HCT116 (cell line): ENCODE results near the gene PSENEN. TPM values are rescaled to one million over a fixed set of nuclear protein-coding genes. Genes with fewer than 3 reads are reported as not detected.

ENCODE experiments used
- ATAC-seq: fragments of 200-7000 bp; cut with Tn5 transposase; 2 replicates; pipeline ENCODE4 v1.9.1; 2020; ENCODE audit warnings: mild to moderate bottlenecking, moderate library complexity
- BruUV-seq: library from RNA; stranded (reverse); fragments of 400-500 nt; replicated peaks from 2 replicates; lab custom pipeline; 2021; lab: Mats Ljungman, UMichigan
- CTCF ChIA-PET: fragments of 300-600 bp; sonication (Branson Sonifier 250); formaldehyde crosslinking; loops from one replicate; lab custom pipeline; 2021; ENCODE audit warnings: antibody characterized with exemption; lab: Charles Lee
- POLR2A ChIA-PET: fragments of 300-600, 350-600 bp; sonication (Branson Sonifier 250); formaldehyde crosslinking; loops from one replicate; lab custom pipeline; 2021; ENCODE audit warnings: antibody characterized with exemption; lab: Charles Lee
- RAD21 ChIA-PET, 2 experiments: fragments of 300-600 bp; sonication (Branson Sonifier 250); formaldehyde crosslinking; loops; one replicate each; lab custom pipeline; 2023; ENCODE audit warnings: low total read pairs in 2 of 2; ENCODE audit not compliant: uncharacterized antibody in 2 of 2, unreplicated experiment in 2 of 2, low non-redundant PET in 1 of 2; lab: Charles Lee
- DNase-seq: peaks from one replicate; pipeline ENCODE4 v3.0.0-alpha.2; 2010; ENCODE audit warnings: low read depth, low spot score
- H2AFZ ChIP-seq: fragments of 200-600 bp; shearing (Covaris generic), sonication (generic); 2 replicates; pipeline ENCODE4 v1.6.1; 2017; ENCODE audit warnings: low read depth, mixed run types, mixed read lengths, antibody characterized with exemption, low read length; ENCODE audit not compliant: poor library complexity, severe bottlenecking
- H3K27ac ChIP-seq: 2 replicates; pipeline ENCODE4 v1.5.1; 2012; ENCODE audit warnings: low read depth, low read length
- H3K27me3 ChIP-seq: fragments of 200-600 bp; sonication (generic); 2 replicates; pipeline ENCODE4 v1.6.1; 2016; ENCODE audit warnings: mixed run types, low read length, mixed read lengths; ENCODE audit not compliant: insufficient read depth
- H3K36me3 ChIP-seq, 2 experiments: fragments of 200-500 bp in 1 of 2; fragments of 200-600 bp in 1 of 2; sonication (Bioruptor generic) in 1 of 2; sonication (generic) in 1 of 2; 2 replicates each; pipeline versions ENCODE4 v1.5.1 to v1.6.1; 2014 to 2016; ENCODE audit warnings: low read length in 2 of 2, inconsistent platforms in 1 of 2, mixed read lengths in 1 of 2, mixed run types in 1 of 2; ENCODE audit not compliant: insufficient read depth in 2 of 2, control insufficient read depth in 1 of 2
- H3K4me1 ChIP-seq, 2 experiments: fragments of 200-600 bp in 1 of 2; sonication (generic) in 1 of 2; 2 replicates each; pipeline versions ENCODE4 v1.5.1 to v1.6.1; 2012 to 2017; ENCODE audit warnings: low read length in 2 of 2, inconsistent platforms in 1 of 2, mild to moderate bottlenecking in 1 of 2, mixed read lengths in 1 of 2, mixed run types in 1 of 2, moderate library complexity in 1 of 2; ENCODE audit not compliant: insufficient read depth in 2 of 2, control insufficient read depth in 1 of 2
- H3K4me2 ChIP-seq: fragments of 200-600 bp; sonication (generic); 2 replicates; pipeline ENCODE4 v1.6.1; 2017; ENCODE audit warnings: mixed run types, low read length, mixed read lengths
- H3K4me3 ChIP-seq, 2 experiments: fragments of 200-600 bp in 1 of 2; sonication (generic) in 1 of 2; replicated peaks in 1 of 2; 2 replicates each; pipeline ENCODE4 v1.5.1; 2011 to 2016; ENCODE audit warnings: low read length in 2 of 2, control low read depth in 1 of 2, low read depth in 1 of 2, mild to moderate bottlenecking in 1 of 2, mixed read lengths in 1 of 2, mixed run types in 1 of 2
- H3K79me2 ChIP-seq: fragments of 200-600 bp; sonication (generic); 2 replicates; pipeline ENCODE4 v1.6.1; 2017; ENCODE audit warnings: mild to moderate bottlenecking, mixed run types, low read length, moderate library complexity, mixed read lengths; ENCODE audit not compliant: insufficient read depth
- H3K9ac ChIP-seq: fragments of 200-600 bp; sonication (generic); 2 replicates; pipeline ENCODE4 v1.6.1; 2016; ENCODE audit warnings: low read length, mixed read lengths
- H3K9me2 ChIP-seq: fragments of 200-600 bp; sonication (generic), shearing (Covaris generic); 2 replicates; pipeline ENCODE4 v1.6.1; 2017; ENCODE audit warnings: mixed run types, mild to moderate bottlenecking, moderate library complexity; ENCODE audit not compliant: insufficient read depth
- H3K9me3 ChIP-seq, 2 experiments: fragments of 200-500 bp in 1 of 2; fragments of 200-600 bp in 1 of 2; sonication (Bioruptor generic) in 1 of 2; sonication (generic) in 1 of 2; 2 replicates each; pipeline ENCODE4 v1.6.1; 2014 to 2017; ENCODE audit warnings: low read length in 2 of 2, mixed read lengths in 2 of 2, inconsistent platforms in 1 of 2, low read depth in 1 of 2, mild to moderate bottlenecking in 1 of 2, mixed run types in 1 of 2, moderate library complexity in 1 of 2; ENCODE audit not compliant: control insufficient read depth in 1 of 2, insufficient read depth in 1 of 2
- H4K20me1 ChIP-seq: fragments of 200-600 bp; sonication (generic), shearing (Covaris generic); 2 replicates; pipeline ENCODE4 v1.6.1; 2017; ENCODE audit warnings: mixed run types, mild to moderate bottlenecking, moderate library complexity; ENCODE audit not compliant: insufficient read depth
- CBX3 ChIP-seq: IDR thresholded peaks from 2 replicates; pipeline ENCODE4 v1.6.1; 2012; ENCODE audit warnings: low read depth
- CTCF ChIP-seq, 3 experiments: fragments of 200-600 bp in 1 of 3; sonication (generic) in 1 of 3; IDR thresholded peaks in 2 of 3; conservative IDR thresholded peaks in 1 of 3; 2 replicates each; pipeline ENCODE4 v1.5.1; 2012 to 2017; ENCODE audit warnings: low read depth in 2 of 3, low read length in 2 of 3, antibody characterized with exemption in 1 of 3, borderline replicate concordance in 1 of 3, control low read depth in 1 of 3, mild to moderate bottlenecking in 1 of 3, mixed read lengths in 1 of 3, mixed run types in 1 of 3, moderate library complexity in 1 of 3; ENCODE audit not compliant: insufficient read depth in 1 of 3
- EZH2phosphoT487 ChIP-seq: fragments of 200-600 bp; IDR thresholded peaks from 2 replicates; pipeline ENCODE4 v1.6.1; 2018; ENCODE audit warnings: antibody characterized with exemption, borderline replicate concordance
- FOSL1 ChIP-seq: IDR thresholded peaks from 2 replicates; pipeline ENCODE4 v1.6.1; 2012; ENCODE audit warnings: low read depth
- MAX ChIP-seq: IDR thresholded peaks from 2 replicates; pipeline ENCODE4 v1.6.1; 2012
- RAD21 ChIP-seq: IDR thresholded peaks from 2 replicates; pipeline ENCODE4 v1.6.1; 2012; ENCODE audit warnings: low read depth, mild to moderate bottlenecking
- SP1 ChIP-seq: IDR thresholded peaks from 2 replicates; pipeline ENCODE4 v1.6.1; 2012; ENCODE audit warnings: low read depth
- SRF ChIP-seq: IDR thresholded peaks from 2 replicates; pipeline ENCODE4 v1.6.1; 2012; ENCODE audit warnings: low read depth
- TCF7L2 ChIP-seq: IDR thresholded peaks from 2 replicates; pipeline ENCODE4 v1.7.0; 2011; ENCODE audit warnings: borderline replicate concordance, inconsistent platforms; ENCODE audit not compliant: insufficient read depth, insufficient read length; ENCODE audit errors: extremely low read depth
- ZBTB33 ChIP-seq: IDR thresholded peaks from 2 replicates; pipeline ENCODE4 v1.6.1; 2011; ENCODE audit warnings: mild to moderate bottlenecking, low read length, moderate library complexity; ENCODE audit not compliant: insufficient replicate concordance; ENCODE audit errors: extremely low read depth
- ZNF274 ChIP-seq: fragments of 200-500 bp; sonication (Bioruptor generic); IDR thresholded peaks from 2 replicates; pipeline ENCODE4 v1.6.1; 2014; ENCODE audit warnings: mild to moderate bottlenecking, low read depth, low read length, inconsistent platforms
- intact Hi-C: fragments of 100-400 bp; cut with micrococcal nuclease; formaldehyde crosslinking; loops from 2 replicates; pipeline ENCODE4 v1.10.0; 2022
- total RNA-seq: library from RNA; stranded (reverse); gene quantifications from one replicate; pipeline ENCODE4 v1.2.1, GENCODE V29; 2021; ENCODE audit not compliant: unreplicated experiment

The PSENEN gene
- total RNA-seq, 1 experiment from 2014 or later, result 55.3 TPM

GRCh38 chr19:35741203-35741515, 4.3 kb upstream of the PSENEN start:
- no peaks in the 10 kb centered on the region for H3K27me3 ChIP-seq
- H3K4me2 ChIP-seq, result peak overlapping the region; percentile 100
- ChIA-PET RAD21 (interaction anchor here (0.8 kb wide), 2 partner anchors 7 to 190 kb away, joined by 3 read pairs; partner anchors contain the start of gene LIN37 (in 1 of the 2)), CTCF (interaction anchor here (1.1 kb wide), 1 partner anchor 18 kb away, joined by 3 read pairs; no protein-coding TSS in a partner anchor), POLR2A (interaction anchor here (0.8 to 2.2 kb wide), 6 partner anchors 7 to 231 kb away, joined by 3 to 8 read pairs (median 4); partner anchors contain the start of gene LIN37)
- peaks cover 7% of the 10 kb centered on the region; the same call in 1 of the 2 replicates for H3K79me2 ChIP-seq
- BruUV-seq, result no TSS peak
- peak overlapping the region; percentile 73 for H3K27ac ChIP-seq
- peak overlapping the region; percentile 78 for H2AFZ ChIP-seq
- peaks cover 14 to 23% of the 10 kb centered on the region in 2 experiments; a peak in 3 of 4 replicates for H3K36me3 ChIP-seq
- DNase-seq (no peak), ATAC-seq (no peak)
- TF ChIP-seq CTCF (IDR thresholded peaks at IDR 0.05 in 2 of 3, conservative IDR thresholded peaks at IDR 0.05 in 1 of 3; ENCODE audit: borderline replicate concordance in 1 of 3, insufficient read depth in 1 of 3, low read depth in 2 of 3, low read length in 2 of 3), result 0 out of 6 replicates have a peak, but pooled peaks of 1 of the 3 experiments have one; percentile 4
- TF ChIP-seq MAX, result no peak
- peak overlapping the region; percentile 61 to 74 for H3K4me3 ChIP-seq
- H4K20me1 ChIP-seq, result no peaks in the 10 kb centered on the region
- no peaks in the 10 kb centered on the region for H3K9me3 ChIP-seq
- intact Hi-C loops, result no loop called here
- peak overlapping the region; percentile 67 for H3K9ac ChIP-seq
- peaks cover 20 to 28% of the 10 kb centered on the region in 2 experiments for H3K4me1 ChIP-seq
- H3K9me2 ChIP-seq, result no peaks in the 10 kb centered on the region

GRCh38 chr19:35742121-35742724, 3.2 kb upstream of the PSENEN start, which contains the start of gene IGFLR1:
IGFLR1 (minus strand) TSS chr19:35742452; CDS start chr19:35741180, 1,272 bp downstream.
- ATAC-seq (no peak), DNase-seq (no peak)
- Histone ChIP-seq H4K20me1 (no peaks in the 10 kb centered on the region), H3K9me3 (no peaks in the 10 kb centered on the region), H3K36me3 (peaks cover 8 to 14% of the 10 kb centered on the region in 2 experiments; a peak in 2 of 4 replicates), H3K27ac (no peak within 1 kb of the TSS), H2AFZ (no peak within 1 kb of the TSS), H3K4me1 (peaks cover 29 to 34% of the 10 kb centered on the region in 2 experiments), H3K4me3 (no peak within 1 kb of the TSS), H3K9me2 (no peaks in the 10 kb centered on the region), H3K27me3 (no peaks in the 10 kb centered on the region), H3K9ac (no peak within 1 kb of the TSS), H3K79me2 (peaks cover 15% of the 10 kb centered on the region), H3K4me2 (no peak within 1 kb of the TSS)
- intact Hi-C loops, result no loop called here
- RAD21 ChIA-PET, result no interaction called here
- POLR2A ChIA-PET, result no interaction called here
- CTCF ChIA-PET, result no interaction called here
- no TSS peak for BruUV-seq
- TF ChIP-seq CTCF (IDR thresholded peaks at IDR 0.05 in 2 of 3, conservative IDR thresholded peaks at IDR 0.05 in 1 of 3; ENCODE audit: borderline replicate concordance in 1 of 3, insufficient read depth in 1 of 3, low read depth in 2 of 3, low read length in 2 of 3), result no peak
- TF ChIP-seq SP1, result no peak
- no peak for TF ChIP-seq RAD21
- no peak for TF ChIP-seq EZH2phosphoT487
- no peak for TF ChIP-seq SRF
- no peak for TF ChIP-seq ZNF274
- no peak for TF ChIP-seq TCF7L2
- no peak for TF ChIP-seq CBX3
- no peak for TF ChIP-seq FOSL1
- no peak for TF ChIP-seq ZBTB33
